PC-3 (cell line): Measurements from ENCODE around the gene MAPKAPK3. TPM values are rescaled to one million over a fixed set of nuclear protein-coding genes. Genes with fewer than 3 reads are reported as not detected.

Experiments used
- ATAC-seq: fragments of 200-7000 bp; cut with Tn5 transposase; 2 replicates; pipeline ENCODE4 v1.9.1; 2020; ENCODE audit warnings: mild to moderate bottlenecking, moderate library complexity
- BruUV-seq: library from RNA; stranded (reverse); fragments of 400-500 nt; replicated peaks from 2 replicates; lab custom pipeline; 2021; lab: Mats Ljungman, UMichigan
- CTCF ChIA-PET: fragments of 300-600 bp; sonication (Branson Sonifier 250); formaldehyde crosslinking; loops from one replicate; lab custom pipeline; 2022; ENCODE audit warnings: antibody characterized with exemption; lab: Charles Lee
- POLR2A ChIA-PET: fragments of 300-600 bp; sonication (Branson Sonifier 250); formaldehyde crosslinking; loops from one replicate; lab custom pipeline; 2022; ENCODE audit warnings: antibody characterized with exemption; ENCODE audit not compliant: unreplicated experiment; lab: Charles Lee
- DNase-seq: peaks from one replicate; pipeline ENCODE4 v3.0.0-alpha.2; 2015
- H2AFZ ChIP-seq: fragments of 300-600 bp; sonication (generic); 2 replicates; pipeline ENCODE4 v1.6.0; 2016; ENCODE audit warnings: antibody characterized with exemption, low read length
- H3F3A ChIP-seq: fragments of 300-600 bp; sonication (generic); one replicate; pipeline ENCODE4 v1.6.0; 2017; ENCODE audit warnings: antibody characterized with exemption, low read length, control low read depth, mild to moderate bottlenecking; ENCODE audit not compliant: unreplicated experiment
- H3K27ac ChIP-seq: fragments of 300-600 bp; sonication (generic); 2 replicates; pipeline ENCODE4 v1.5.1; 2016; ENCODE audit warnings: mild to moderate bottlenecking, low read length
- H3K27me3 ChIP-seq: fragments of 300-600 bp; sonication (generic); 2 replicates; pipeline ENCODE4 v1.6.1; 2016; ENCODE audit warnings: low read length, mixed read lengths
- H3K36me3 ChIP-seq: fragments of 300-600 bp; sonication (generic); 2 replicates; pipeline ENCODE4 v1.6.1; 2016; ENCODE audit warnings: low read depth, mixed run types, low read length, mixed read lengths
- H3K4me1 ChIP-seq: fragments of 300-600 bp; sonication (generic); 2 replicates; pipeline ENCODE4 v1.5.1; 2016; ENCODE audit warnings: low read length; ENCODE audit not compliant: insufficient read depth
- H3K4me2 ChIP-seq: fragments of 300-600 bp; sonication (generic); 2 replicates; pipeline ENCODE4 v1.6.0; 2016; ENCODE audit warnings: low read length
- H3K4me3 ChIP-seq: fragments of 300-600 bp; sonication (generic); 2 replicates; pipeline ENCODE4 v1.5.1; 2016; ENCODE audit warnings: mild to moderate bottlenecking, low read length, mixed read lengths
- H3K79me2 ChIP-seq: fragments of 300-600 bp; sonication (generic); 2 replicates; pipeline ENCODE4 v1.6.1; 2017; ENCODE audit warnings: low read length, mixed read lengths
- H3K9ac ChIP-seq: fragments of 300-600 bp; sonication (generic); 2 replicates; pipeline ENCODE4 v1.6.0; 2016; ENCODE audit warnings: mild to moderate bottlenecking, low read length
- H3K9me2 ChIP-seq: fragments of 300-600 bp; sonication (generic); replicated peaks from 2 replicates; pipeline ENCODE4 v1.6.1; 2016; ENCODE audit warnings: mixed run types, low read length, mixed read lengths
- H3K9me3 ChIP-seq: fragments of 300-600 bp; sonication (generic); 2 replicates; pipeline ENCODE4 v1.6.1; 2016; ENCODE audit warnings: low read length, mixed read lengths
- H4K20me1 ChIP-seq: fragments of 300-600 bp; sonication (generic); 2 replicates; pipeline ENCODE4 v1.6.1; 2016; ENCODE audit warnings: low read length, mixed read lengths
- CTCF ChIP-seq: fragments of 300-600 bp; sonication (generic); conservative IDR thresholded peaks from 2 replicates; pipeline ENCODE4 v1.5.1; 2017; ENCODE audit warnings: antibody characterized with exemption, low read depth, mild to moderate bottlenecking, low read length
- EZH2 ChIP-seq: fragments of 300-600 bp; sonication (generic); IDR thresholded peaks from one replicate; pipeline ENCODE4 v1.6.1; 2017; ENCODE audit warnings: antibody characterized with exemption, mild to moderate bottlenecking, low read length; ENCODE audit not compliant: unreplicated experiment
- EZH2phosphoT487 ChIP-seq: fragments of 300-600 bp; sonication (generic); IDR thresholded peaks from 2 replicates; pipeline ENCODE4 v1.6.1; 2018; ENCODE audit warnings: mild to moderate bottlenecking, antibody characterized with exemption, low read length, borderline replicate concordance
- intact Hi-C: fragments of 100-400 bp; cut with micrococcal nuclease; formaldehyde crosslinking; loops from 2 replicates; pipeline ENCODE4 v1.9.0; 2023
- total RNA-seq: library from RNA; depleted of rRNA; stranded (reverse); fragments of >200 nt; gene quantifications from 2 replicates; pipeline ENCODE4 v1.2.3, GENCODE V29; 2014

Gene MAPKAPK3
- total RNA-seq, 1 experiment from 2014 or later, result 142 TPM

- ChIA-PET CTCF (no interaction called here), POLR2A (no interaction called here)
- DNase-seq (no peak), ATAC-seq (no peak)
- Histone ChIP-seq H2AFZ (no peak overlapping the region), H3K79me2 (peaks cover 70% of the 10 kb centered on the region), H3K27me3 (no peaks in the 10 kb centered on the region), H3K4me2 (peak overlapping the region; percentile 9; the same call in 1 of the 2 replicates), H3K4me1 (peaks cover 44% of the 10 kb centered on the region), H3K4me3 (no peak overlapping the region), H3K27ac (peak overlapping the region; percentile 76), H3K9me2 (no peaks in the 10 kb centered on the region), H3K9me3 (no peaks in the 10 kb centered on the region), H4K20me1 (no peaks in the 10 kb centered on the region), H3K9ac (no peak overlapping the region), H3K36me3 (peaks cover 27% of the 10 kb centered on the region), H3F3A (no peaks in the 10 kb centered on the region)
- TF ChIP-seq EZH2phosphoT487 (no peak), EZH2 (no peak), CTCF (no peak)
- intact Hi-C loops, result no loop called here
- BruUV-seq, result no TSS peak
These were observed 21.0 kb downstream of the MAPKAPK3 start for GRCh38 chr3:50637945-50638344.

GRCh38 chr3:50639055-50639494, 22.1 kb downstream of the MAPKAPK3 start:
- ATAC-seq, result peak; percentile 94
- POLR2A ChIA-PET, result interaction anchor here (0.6 kb wide), 1 partner anchor 291 kb away, joined by 3 read pairs; no protein-coding TSS in a partner anchor
- H3K9me3 ChIP-seq, result no peaks in the 10 kb centered on the region
- peaks cover 37% of the 10 kb centered on the region for H3K4me1 ChIP-seq
- peak overlapping the region; percentile 54 for H3K4me2 ChIP-seq
- DNase-seq, result peak; percentile 89
- no peak overlapping the region for H3K4me3 ChIP-seq
- peaks cover 34% of the 10 kb centered on the region for H3K36me3 ChIP-seq
- BruUV-seq, result no TSS peak
- peaks cover 58% of the 10 kb centered on the region for H3K79me2 ChIP-seq
- TF ChIP-seq CTCF (no peak), EZH2phosphoT487 (no peak), EZH2 (no peak)
- H2AFZ ChIP-seq, result no peak overlapping the region
- intact Hi-C loops, result no loop called here
- H3K9me2 ChIP-seq, result no peaks in the 10 kb centered on the region
- peak overlapping the region; percentile 76 for H3K27ac ChIP-seq
- no peak overlapping the region for H3K9ac ChIP-seq
- H4K20me1 ChIP-seq, result no peaks in the 10 kb centered on the region
- H3F3A ChIP-seq, result no peaks in the 10 kb centered on the region
- CTCF ChIA-PET, result interaction anchor here (1.0 kb wide), 1 partner anchor 14 kb away, joined by 3 read pairs; no protein-coding TSS in a partner anchor
- no peaks in the 10 kb centered on the region for H3K27me3 ChIP-seq

DNA sequence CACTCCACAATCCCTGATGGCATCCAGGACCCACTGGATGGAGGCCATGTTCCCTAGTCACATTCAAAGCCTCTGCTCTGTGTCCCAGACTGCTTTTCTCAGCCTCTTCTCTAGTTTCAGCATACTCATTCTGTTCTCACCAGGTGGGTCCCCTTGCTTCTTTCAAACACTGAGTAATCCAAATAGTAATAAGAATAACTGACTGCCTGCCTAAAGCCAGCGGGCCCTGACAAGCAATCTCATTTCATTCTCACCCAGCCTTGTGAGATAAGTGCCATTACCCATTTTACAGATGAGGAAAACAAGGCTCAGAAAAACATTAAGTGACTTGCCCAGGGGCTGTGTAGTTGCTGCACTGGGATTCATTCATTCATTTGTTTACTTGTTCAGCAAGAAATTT, 25.4 kb downstream of the MAPKAPK3 start:
- peaks cover 26% of the 10 kb centered on the region for H3K79me2 ChIP-seq
- H3K4me1 ChIP-seq, result peaks cover 26% of the 10 kb centered on the region
- no peaks in the 10 kb centered on the region for H3K27me3 ChIP-seq
- H2AFZ ChIP-seq, result no peak overlapping the region
- no peak overlapping the region for H3K4me2 ChIP-seq
- H3K36me3 ChIP-seq, result peaks cover 48% of the 10 kb centered on the region
- DNase-seq (no peak), ATAC-seq (no peak)
- H3K9ac ChIP-seq, result no peak overlapping the region
- H3K27ac ChIP-seq, result no peak overlapping the region
- no peaks in the 10 kb centered on the region for H3K9me3 ChIP-seq
- H3F3A ChIP-seq, result no peaks in the 10 kb centered on the region
- H4K20me1 ChIP-seq, result no peaks in the 10 kb centered on the region
- no TSS peak for BruUV-seq
- no peak for TF ChIP-seq EZH2
- TF ChIP-seq EZH2phosphoT487, result no peak
- no peak for TF ChIP-seq CTCF
- no peak overlapping the region for H3K4me3 ChIP-seq
- CTCF ChIA-PET, result no interaction called here
- intact Hi-C loops, result no loop called here
- H3K9me2 ChIP-seq, result no peaks in the 10 kb centered on the region
- POLR2A ChIA-PET, result no interaction called here
